ENCODE measurements around the gene TCAF2.
"Not testable (repeated sequence)": the region's sequence is repeated elsewhere in the genome, so short reads cannot be mapped to it uniquely, and the experiment has no call there.

The TCAF2 gene

DNA sequence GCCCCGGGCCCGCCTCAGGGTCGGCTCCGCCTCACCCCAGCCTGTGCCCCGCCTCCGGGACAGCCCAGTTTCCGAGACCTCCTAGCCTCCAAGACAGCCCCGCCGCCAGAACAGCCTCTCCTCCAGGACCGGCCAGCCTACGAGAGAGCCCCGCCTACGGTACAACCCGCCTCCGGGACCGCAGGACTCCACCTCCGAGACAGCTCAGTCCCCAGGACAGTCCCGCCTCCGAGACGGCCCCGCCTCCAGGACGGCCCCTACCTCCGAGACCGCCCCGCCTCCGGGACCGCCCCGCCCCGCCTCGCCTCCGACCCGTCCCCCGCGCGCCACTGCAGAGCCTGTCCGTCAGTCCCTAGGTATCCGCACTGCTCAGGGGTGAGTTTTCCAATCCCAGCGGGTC, at the start of gene TCAF2:
TCAF2 (plus strand) TSS at position 329 of the 400 bp plus-strand sequence.
- not testable (repeated sequence) for DNase-seq

DNA sequence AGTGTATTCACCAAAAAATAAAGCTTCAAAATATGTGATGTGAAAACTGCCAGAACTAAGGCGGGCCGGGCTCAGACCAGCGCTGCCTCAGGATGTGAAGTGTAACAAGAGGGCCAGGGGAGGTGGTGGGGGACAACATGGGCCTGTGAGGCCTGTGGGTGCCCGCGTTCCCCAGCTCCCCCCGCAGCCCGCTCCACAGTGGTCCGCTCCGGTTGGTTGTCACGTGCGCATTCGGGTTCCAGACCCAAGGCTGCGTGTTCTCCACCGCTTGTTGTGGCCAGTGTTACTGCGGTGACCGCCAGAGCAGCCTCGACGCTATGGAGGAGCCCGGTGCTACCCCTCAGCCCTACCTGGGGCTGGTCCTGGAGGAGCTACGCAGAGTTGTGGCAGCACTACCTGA, 49.3 kb upstream of the TCAF2 start, which contains the start of gene CTAGE15:
CTAGE15 (plus strand) TSS at position 301 of the 400 bp plus-strand sequence; CDS start at position 318, 17 bp downstream.
- DNase-seq = not testable (repeated sequence)

DNA sequence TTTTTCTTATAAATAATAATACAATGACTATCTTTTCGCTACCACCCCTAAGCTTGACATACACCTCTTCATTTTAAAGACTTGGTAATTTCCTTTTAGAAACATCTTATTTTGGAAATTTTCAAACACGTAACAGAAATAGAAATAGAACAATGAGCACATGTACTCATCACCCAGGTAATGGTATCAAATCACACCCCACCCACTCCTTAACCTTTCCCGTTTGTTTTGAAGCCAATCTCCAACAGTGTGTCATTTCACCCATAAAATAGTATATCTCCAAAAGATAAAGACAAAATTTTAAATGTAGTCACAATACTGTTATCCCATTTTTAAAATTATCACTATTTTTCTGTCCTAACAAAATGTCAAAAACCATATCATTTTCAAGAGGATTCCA, 32.6 kb upstream of the TCAF2 start:
- DNase-seq = not testable (repeated sequence)

DNA sequence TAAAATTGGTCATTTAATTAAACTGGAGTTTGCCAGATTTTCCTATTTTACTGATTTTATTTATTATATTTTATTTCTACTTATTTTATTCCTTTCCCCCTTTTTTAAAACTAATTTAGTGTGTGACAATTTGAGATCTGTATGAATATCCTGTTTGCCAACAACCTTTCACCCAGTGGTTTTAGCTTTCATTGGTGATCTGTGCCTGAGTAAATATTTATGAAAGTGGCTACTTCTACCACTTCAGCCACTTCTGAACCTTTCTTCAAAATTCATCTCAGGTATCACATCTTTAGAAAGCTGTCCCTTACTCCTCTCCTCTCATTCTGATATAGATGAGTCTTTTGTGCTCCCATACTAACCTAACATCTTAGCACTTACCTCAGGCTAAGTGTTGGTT, 30.9 kb upstream of the TCAF2 start:
- DNase-seq = not testable (repeated sequence)

DNA sequence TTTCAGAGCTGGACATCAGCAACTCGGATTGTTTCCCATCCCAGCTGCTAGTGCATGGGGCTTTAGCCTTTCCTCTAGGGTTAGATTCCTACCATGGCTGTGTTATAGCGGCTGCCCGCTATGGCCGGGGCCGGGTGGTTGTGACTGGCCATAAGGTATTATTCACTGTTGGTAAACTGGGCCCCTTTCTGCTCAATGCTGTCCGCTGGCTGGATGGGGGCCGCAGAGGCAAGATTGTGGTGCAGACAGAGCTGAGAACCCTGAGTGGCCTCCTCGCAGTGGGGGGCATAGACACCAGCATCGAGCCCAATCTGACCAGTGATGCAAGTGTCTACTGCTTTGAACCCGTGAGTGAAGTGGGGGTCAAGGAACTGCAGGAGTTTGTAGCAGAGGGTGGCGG, 22.7 kb upstream of the TCAF2 start:
- not testable (repeated sequence) for DNase-seq

DNA sequence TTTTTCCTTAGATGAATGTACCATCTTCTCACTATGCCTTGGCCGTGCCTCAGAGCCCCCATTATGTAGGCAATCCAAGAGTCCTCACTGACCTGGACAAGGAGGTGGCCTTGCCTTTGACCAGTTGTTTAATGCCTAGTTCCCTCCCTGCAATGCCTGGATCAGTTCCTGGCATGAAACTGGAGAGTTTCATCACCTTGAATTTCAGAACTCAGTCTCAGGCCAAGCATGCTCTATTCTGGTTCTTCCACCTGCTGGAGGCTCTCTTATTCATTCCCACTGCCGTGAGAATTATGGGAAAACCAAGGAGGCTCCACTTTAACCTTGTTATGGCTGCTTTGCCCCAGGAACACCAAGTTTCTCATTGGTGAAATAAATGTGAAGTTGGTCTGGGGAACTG, 17.2 kb upstream of the TCAF2 start:
- DNase-seq = not testable (repeated sequence)

DNA sequence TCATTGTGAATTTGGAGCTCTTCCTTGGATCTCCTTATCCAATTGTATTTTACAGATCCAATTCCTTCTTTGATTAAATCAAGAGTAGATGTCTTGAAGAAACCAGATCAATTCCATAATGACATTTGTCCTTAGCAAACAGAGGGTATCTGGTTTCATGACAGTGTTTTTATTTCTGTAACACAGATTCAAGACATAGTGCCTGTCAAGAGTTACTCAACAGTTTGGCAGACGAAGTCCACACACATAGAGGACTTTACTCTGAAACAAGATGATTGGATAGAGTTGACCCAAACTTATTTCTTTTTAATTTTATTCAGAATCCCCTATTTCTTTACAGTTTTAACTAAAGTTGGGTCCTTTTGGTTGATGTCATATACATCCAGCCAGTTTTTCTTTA, 14.7 kb upstream of the TCAF2 start:
- DNase-seq = not testable (repeated sequence)

DNA sequence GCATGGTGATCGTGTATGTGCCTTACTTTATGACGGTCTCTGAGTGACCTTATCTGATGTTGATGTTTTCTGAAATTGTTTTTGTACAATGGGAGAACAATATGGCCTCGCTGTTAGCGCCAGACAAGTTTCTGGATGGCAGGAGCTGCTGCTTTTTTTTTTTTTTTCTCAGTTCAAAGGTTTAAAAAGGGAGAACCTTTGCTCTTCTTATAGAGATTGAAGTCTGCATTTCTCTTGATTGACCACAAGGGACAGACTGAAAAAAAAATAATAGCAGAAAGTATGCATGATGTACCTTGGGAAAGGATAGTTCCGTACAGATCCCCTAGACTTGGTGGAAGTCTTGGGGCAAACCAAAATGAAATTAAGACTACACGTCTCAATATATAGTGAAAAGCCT, 5.2 kb upstream of the TCAF2 start:
- DNase-seq = not testable (repeated sequence)

DNA sequence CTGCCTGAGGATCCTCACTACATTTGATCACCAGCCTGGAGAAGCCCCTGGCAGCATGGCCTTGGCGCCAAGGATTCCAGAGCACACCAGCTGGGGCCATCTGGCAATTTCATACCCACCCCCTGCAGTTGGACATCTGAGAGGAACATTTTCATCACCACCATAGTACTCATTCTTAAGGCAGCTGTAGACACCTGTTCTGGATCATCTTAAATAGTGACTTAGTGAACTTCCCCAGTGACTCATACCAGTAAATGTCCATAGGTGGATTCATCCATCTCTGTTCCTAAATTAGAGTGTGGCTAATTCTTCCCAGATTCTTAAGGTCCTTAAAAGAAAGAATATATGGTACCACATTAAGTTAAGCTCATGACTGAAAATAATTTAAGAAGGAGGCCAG, 3.6 kb upstream of the TCAF2 start:
- DNase-seq = not testable (repeated sequence)

DNA sequence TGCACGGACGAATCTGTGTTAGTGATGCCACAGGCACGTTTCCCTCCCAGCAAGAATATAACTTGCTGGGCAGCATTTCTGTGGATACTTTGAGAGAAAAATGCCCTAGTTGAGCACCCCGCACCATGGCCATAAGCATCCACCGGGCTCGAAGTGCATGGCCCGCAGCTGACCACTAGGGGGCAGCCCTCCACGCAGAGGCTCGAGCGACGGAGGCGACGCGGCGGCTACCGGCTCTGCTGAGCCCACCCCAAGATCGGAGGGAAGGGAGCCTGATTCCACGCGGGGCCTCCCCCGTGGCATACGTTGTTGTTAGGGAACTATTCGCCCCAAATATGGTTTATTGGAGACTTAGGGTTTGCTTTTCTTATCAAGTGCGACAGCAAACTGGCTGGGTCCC, 716 bp upstream of the TCAF2 start:
- DNase-seq = not testable (repeated sequence)

DNA sequence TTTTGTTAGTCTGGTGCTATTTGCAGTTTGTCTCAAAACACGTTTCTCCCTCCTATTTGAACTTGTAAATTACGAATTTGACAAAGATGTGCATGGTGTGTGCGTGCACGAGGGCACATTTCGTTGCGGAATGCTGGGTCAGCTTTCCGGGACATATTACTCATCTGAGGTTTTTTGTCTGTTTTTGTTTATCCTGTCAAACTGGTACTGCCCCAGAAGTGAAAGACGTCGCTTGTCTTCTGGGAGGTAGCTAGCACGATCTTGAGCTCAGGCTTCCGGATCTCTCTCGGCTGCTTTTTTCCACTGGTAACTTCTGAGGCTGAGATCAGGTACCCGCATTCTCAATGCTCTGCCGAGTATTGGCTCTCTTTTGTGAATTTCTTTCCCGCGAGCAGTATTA, 401 bp downstream of the TCAF2 start:
- not testable (repeated sequence) for DNase-seq

DNA sequence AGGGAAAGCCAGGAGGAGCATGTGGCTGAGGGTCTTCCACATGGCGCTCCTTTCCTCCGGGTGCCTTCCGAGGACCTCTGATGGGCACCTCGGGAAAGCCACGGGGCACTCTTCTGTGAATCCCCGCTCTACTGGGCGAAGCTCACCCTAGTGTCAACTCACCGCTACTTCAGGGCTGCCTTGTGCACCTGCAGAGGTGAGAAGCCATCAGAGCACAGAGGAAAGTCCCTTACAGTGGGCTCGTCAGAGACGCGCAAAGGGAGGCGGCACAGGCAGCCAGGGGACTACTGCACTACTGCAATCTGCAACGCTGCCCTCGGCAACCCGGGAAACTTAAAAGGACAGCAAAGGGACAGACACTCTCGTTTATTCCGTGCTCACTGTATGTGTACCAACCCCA, 1.4 kb downstream of the TCAF2 start:
- DNase-seq = not testable (repeated sequence)

DNA sequence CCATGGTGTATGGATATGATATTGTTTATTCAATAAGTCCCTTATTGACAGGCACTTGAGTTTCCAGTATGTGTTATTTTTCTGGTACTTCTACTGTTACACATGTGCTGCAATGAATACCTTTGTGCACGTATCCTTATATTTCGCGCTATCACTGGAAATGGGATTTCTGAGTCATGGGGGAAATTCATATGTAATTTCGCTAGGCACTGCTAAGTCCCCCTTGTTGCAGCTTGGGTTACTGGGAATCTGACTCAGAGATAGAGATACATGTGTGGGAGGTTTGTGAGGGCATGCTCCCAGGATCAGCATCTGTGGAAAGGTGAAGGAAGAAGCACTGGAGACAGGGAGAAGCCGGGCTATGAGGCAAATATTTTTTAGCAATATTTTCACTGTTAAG, 9.9 kb downstream of the TCAF2 start:
- DNase-seq = not testable (repeated sequence)

DNA sequence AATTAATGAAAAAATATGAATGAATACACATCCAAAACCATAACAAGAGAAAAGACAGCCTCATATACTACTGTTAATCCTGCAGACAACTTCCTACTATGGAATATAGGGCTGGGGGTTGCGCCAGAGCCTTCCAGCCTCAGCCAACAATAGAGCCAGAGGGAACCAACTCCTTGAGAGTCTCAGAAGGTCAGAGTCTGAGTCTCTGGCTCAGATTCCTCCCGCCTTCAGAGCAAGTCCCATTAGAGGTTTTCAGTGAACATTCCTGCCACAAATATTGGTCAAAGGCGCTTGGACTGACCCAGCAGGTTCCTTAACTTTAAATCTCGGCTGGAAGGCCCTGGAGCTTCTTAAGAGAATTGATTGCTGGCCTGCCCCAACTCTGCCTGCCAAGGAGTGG, 11.7 kb downstream of the TCAF2 start:
- not testable (repeated sequence) for DNase-seq

DNA sequence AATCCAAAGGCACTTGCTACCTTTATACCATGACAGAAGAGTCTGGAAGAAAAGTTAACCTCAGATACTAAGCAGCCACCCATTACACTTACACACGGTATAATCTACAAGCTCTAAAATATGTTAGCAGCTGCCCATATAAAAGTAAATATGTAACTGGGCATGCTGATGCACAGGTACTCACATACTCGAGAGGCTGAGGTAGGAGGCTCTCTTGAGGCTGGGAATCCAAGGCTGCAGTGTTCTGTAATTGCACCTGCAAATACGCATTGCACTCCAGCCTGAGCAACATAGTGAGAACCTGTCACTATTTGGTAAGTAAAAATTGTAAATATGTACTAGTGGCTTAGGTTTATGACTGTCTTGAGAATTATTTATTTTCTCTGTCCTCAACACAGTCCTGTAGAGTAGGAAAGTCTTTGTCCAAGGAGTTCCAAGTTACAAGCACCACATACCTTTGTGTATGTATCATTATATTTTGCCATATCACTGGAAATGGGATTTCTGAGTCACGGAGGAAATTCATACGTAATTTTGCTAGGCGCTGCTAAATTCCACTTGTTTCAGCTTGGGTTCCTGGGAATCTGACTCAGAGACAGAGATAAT, 12.3 kb downstream of the TCAF2 start:
- DNase-seq = not testable (repeated sequence)

DNA sequence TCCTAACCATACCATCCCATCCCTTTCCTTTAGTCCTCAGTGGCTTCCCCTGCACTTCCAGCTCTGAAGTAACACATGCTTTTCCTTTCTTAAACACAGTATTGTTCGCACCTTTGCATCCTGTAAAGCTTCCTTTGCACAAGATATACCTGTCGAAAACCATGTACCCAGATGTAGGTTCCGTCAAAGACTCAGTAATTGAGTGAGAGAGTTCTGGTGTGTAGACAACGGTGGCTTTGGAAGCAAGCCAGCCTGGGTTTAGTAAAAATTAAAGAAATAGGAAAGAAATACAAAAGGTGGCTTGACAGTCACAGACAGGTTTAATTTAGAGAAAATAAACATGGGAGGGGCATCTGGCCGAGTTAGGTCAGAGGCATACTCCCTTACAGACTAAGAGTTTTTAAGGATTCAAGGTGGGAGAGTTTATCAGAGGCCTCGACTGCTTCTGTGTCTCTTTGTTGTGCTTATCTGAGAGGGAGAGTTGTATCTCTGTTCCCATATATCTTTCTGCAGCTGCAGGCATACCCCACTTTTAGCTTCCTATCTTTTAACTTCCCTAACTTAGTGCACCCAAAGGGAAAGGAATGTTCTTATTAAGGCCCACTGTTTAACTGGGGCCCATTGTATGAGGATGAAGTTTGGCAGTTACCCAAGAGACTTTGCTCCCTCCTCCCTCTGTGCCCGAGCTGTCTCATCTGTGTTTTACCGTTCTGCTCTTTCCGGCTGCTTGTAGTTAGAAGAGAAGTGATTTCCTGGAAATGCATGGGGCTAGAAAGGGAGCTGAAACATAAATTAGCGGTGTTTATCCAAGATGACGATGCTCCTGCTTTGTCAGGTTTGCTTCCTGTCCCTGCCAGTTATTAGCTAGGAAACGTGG, 14.8 kb downstream of the TCAF2 start:
- DNase-seq = not testable (repeated sequence)

DNA sequence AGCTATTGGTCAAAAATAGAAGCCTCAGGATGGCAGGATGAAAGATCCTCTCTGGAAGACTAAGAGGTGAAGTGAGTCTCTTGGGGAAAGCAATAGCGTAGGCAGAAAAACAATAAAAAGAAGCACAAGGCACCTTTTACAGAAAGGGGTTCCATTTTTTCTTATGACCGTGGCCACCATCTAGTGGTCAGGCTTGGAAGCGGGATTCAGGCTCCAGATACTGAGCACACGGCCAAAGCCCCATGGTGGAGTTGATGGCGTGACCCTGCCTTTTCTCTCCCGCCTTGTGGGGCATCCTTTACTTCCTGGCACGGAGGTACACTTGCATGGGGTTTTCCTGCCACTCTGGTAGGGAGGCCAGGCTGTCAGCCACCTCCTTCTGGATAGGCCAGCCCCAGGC, 18.6 kb downstream of the TCAF2 start:
- not testable (repeated sequence) for DNase-seq

DNA sequence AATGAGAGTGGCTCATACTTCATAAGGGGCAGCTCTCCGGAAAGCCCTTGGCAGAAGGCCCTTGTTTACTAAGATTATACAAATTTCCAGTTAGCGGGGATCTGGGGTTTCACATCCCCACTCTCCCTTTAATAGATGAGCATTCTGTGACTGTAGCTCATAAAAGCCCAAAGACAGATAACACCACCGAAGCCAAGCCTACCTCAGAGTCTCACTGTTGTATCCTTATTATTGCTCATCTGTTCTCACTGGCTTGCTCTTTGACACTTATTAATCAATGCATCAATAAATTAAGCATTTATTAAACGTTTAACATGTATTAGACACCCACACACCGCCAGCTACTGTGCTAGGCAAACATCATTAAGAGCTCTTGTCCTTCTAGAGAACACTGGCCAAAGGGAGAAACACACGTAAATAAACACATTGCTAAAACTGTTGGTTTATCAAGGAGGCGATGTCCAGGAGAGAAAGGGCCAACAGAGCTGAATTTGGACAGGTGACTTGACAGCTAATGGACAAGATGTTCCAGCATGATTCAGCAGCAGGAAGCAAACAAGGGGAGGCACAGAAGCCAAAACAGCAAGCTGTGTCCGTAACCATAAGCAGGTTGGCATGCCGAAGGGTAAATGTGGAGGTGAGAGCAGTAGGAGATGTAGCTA, 19.9 kb downstream of the TCAF2 start:
- not testable (repeated sequence) for DNase-seq

DNA sequence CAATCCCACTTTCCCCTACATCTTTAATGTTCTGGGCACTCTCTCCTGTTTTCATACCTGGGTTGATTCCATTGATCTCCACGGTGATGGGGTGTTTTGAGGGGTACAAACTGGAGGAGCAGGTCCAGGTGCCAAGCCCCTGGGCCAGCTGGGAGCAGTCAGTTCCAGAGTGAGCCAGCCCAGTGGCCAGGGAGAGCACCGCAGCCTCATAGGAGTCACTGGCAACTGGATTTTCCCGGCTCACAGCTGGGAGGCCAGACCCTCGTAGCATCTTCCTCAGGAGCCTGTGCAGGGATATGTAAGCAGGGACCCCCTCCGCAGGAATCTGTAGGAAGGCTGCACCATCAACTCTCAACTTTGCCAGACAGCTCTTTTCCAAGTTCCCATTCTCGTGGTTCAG, 25.8 kb downstream of the TCAF2 start:
- DNase-seq = not testable (repeated sequence)

DNA sequence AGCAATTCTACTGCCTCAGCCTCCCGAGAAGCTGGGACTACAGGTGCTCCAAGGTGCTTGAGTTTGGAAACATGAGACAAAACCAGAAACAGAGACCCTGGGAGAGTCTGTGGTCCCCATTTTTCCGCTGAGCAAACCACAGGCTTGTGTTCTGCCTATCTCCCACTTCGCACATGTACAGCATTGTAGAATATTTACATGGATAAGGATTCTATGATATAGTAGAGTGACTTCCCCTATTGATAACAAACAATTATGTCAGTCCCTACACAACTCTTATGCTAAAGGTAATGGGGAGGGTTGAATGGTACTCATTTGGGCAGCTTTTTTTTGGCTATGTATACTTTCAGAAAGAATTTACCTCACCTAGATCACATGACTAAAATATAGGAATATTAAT, 29.1 kb downstream of the TCAF2 start:
- not testable (repeated sequence) for DNase-seq

DNA sequence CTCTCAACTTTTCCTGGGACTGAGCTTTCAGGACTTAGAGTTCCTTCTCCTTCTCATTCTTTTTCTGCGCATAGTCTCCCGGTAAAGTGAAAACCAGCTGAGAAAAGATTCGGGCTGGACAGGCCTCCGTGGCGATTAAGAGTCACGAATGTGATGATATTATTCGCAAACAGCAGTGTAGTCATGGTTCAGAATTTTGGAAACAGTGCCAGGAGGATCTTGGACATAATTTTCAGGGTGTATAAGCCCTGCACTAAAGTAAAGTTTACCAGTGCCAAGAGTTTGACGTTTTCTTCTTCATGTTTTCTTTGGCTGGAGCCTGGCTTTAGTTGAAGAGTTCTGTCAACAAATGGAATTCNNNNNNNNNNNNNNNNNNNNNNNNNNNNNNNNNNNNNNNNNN, 29.7 kb downstream of the TCAF2 start:
- not testable (repeated sequence) for DNase-seq

All from NCI-H510A treated with DMSO at 0.1 percent for 48 hours (cell line).